Gastroesophageal sphincter (tissue), 3 donors: ENCODE data around the gene CPNE1.

Experiments used
- CTCF ChIP-seq, 4 experiments: fragments of 200-600 bp in 2 of 4; fragments of 450-650 bp in 2 of 4; sonication (generic) in 1 of 4; IDR thresholded peaks; one replicate each; pipeline ENCODE4 v1.5.1; 2017 to 2019; ENCODE audit warnings: antibody characterized with exemption in 4 of 4, mild to moderate bottlenecking in 2 of 4, moderate library complexity in 2 of 4
- EP300 ChIP-seq: sonication (generic); formaldehyde crosslinking; IDR thresholded peaks from one replicate; pipeline ENCODE4 v1.6.1; 2017; ENCODE audit warnings: antibody characterized with exemption, mild to moderate bottlenecking
- POLR2A ChIP-seq, 2 donors: fragments of 450-650 bp; IDR thresholded peaks; one replicate each; pipeline ENCODE4 v1.6.1; 2017; ENCODE audit warnings: antibody characterized with exemption in 2 of 2, mild to moderate bottlenecking in 2 of 2, moderate library complexity in 1 of 2

DNA sequence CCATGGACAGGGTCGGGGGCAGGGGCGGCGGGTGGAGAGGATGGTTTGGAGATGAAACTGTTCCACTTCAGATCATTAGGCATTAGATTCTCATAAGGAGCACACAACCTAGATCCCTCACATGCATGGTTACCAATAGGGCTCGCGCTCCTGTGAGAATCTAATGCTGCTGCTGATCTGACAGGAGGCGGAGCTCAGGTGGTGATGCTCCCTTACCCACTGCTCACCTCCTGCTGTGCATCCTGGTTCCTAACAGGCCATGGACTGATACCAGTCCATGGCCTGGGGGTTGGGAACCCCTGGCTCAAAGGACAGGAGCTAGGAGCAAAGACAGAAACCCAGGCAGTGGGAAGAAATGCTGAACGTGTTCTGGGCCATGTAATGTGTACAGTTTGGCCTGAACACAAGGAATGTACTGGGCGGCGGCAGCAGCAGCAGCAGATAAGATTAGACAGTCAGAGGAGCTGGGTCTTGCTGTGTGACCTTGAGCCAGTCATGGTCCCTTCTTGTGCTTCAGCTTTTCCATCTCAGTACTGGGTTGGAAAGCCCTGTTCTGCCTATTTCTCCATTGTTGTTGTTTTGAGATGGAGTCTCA is 53.8 kb downstream of the CPNE1 start:
- TF ChIP-seq POLR2A (IDR thresholded peaks at IDR 0.05): no peak
- TF ChIP-seq EP300: no peak
- no peak for TF ChIP-seq CTCF (IDR thresholded peaks at IDR 0.05)
